Measurements from ENCODE around the gene CYP27A1.

DNA sequence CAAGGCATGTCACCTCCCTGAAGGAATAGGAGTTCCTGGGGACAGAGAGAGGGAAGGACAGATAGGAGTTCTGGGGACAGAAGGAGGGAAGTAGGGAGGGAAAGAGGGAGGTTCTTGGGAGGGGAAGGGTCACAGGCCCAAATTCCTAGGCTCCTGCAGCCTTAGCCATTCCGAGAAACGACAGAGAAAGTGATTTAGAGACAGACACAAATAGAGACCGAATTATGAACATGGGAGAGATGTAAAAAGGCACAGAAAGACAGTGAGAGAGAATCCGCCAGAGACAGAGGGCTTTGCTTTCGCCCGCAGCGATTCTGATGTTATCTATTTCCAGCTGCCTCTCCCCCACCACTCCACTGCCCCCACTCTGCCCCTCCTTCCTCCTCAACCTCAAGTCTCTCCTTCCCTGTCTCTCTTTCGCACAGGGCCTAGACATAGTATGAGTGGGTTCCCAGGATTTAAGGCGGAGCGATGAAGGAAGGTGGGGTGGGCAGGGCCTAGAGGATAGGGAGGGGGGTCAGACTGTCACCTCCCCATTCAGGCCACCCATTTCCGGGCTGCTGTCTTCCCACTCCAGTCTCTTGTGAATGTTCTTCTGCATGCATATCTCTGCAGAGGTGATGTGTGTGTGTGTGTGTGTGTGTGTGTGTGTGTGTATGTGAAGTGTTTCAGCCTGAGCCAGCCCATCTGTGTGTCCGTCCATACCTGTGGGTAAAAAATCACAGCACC is 74.4 kb downstream of the CYP27A1 start:
- TF ChIP-seq, protein P1, sequence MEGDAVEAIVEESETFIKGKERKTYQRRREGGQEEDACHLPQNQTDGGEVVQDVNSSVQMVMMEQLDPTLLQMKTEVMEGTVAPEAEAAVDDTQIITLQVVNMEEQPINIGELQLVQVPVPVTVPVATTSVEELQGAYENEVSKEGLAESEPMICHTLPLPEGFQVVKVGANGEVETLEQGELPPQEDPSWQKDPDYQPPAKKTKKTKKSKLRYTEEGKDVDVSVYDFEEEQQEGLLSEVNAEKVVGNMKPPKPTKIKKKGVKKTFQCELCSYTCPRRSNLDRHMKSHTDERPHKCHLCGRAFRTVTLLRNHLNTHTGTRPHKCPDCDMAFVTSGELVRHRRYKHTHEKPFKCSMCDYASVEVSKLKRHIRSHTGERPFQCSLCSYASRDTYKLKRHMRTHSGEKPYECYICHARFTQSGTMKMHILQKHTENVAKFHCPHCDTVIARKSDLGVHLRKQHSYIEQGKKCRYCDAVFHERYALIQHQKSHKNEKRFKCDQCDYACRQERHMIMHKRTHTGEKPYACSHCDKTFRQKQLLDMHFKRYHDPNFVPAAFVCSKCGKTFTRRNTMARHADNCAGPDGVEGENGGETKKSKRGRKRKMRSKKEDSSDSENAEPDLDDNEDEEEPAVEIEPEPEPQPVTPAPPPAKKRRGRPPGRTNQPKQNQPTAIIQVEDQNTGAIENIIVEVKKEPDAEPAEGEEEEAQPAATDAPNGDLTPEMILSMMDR (conservative IDR thresholded peaks at IDR 0.05; ENCODE audit: low read depth, low read length) = no peak
- no peak for TF ChIP-seq EZH2 (IDR thresholded peaks at IDR 0.05; ENCODE audit: borderline replicate concordance, low read depth, low read length, poor library complexity, severe bottlenecking)

Measured in A673 (cell line).